GM20431 (cell line): ENCODE results near the gene SGPP2.

ENCODE experiments used
- in situ Hi-C: fragments of 300-500 bp; cut with MseI, MboI; formaldehyde crosslinking; loops from one replicate; pipeline ENCODE4 v1.15.0; 2020; ENCODE audit warnings: low sequenced_read_pairs; ENCODE audit not compliant: unreplicated experiment

The SGPP2 gene

DNA sequence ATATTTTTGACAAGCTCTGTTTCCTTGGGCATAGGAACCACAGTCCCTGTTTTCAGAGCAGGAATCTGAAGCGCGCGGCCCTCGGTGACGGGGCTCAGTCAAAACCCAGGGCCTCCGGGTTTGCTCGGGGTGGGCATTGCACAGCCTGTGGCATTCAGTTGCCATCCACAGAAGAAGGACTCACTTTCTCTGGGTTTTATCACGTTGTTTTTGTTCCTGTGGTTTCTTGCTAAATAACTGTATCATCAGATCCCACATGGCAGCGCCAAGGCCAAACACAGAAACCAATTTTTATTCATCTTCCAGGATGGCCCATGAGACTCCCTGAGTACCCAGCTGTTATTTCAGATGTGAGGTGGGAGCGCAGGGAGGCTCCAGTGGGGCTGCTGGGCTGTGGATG lies 35.6 kb downstream of the SGPP2 start:
- in situ Hi-C loops = no loop called here

DNA sequence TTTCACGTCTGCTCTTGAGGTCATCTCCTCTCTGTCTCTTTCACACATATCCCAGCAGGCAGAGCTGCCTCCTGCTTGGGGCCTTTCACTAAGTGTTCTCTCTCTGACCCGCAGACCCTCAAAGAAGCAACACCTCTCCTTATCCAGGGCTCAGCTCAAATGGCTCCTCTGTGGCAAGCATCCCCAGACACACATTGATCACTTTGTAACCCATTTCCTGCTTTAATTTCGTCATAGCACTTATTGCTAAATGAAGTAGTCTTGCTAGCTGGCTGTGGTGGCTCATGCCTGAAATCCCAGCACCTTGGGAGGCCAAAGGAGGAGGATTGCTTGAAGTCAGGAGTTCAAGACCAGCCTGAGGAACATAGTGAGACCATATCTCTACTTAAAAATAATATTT lies 41.4 kb downstream of the SGPP2 start:
- in situ Hi-C loops = no loop called here

DNA sequence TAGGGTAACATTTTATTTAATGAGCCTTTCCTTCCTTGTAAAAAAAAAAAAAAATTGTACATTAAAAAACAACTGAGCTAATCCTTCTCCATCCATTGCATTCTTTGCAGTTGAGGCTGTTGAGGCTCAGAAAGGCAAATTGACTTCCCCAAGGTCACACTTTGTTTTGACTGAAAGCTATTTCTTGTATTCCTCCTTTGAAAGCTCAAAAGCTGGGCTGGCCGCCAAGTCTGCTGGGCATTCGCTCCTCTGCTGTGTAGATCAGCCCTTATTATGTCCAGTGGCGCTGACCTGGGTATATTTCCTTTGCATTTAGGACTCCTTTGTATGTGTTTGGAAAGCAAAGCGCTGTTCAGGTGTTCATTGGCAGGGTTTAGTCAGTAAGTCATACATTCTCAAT lies 44.0 kb downstream of the SGPP2 start:
- in situ Hi-C loops = no loop called here

- in situ Hi-C loops = no loop called here
These were observed 46.6 kb downstream of the SGPP2 start for GRCh38 chr2:222470802-222471468.

- in situ Hi-C loops = no loop called here
These were observed 53.7 kb downstream of the SGPP2 start for GRCh38 chr2:222477962-222478608.

DNA sequence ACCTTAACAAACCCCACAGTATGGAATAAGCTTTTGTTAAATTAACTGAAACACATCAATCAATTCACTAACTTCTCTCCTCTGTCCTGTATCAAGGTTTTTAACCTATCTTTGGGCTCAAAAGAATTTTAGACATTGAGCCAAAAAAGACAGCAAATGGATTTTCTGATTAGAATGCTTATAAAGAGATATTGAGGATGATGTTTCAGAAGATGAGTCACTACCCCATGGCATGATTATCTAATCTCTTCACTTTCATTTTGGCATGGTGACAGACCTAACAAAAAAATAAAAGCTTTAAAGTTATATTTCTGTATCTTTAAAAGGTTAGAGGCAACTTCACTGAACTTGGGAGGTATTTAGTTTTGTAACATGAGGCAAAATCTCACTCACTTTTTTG lies 55.5 kb downstream of the SGPP2 start:
- in situ Hi-C loops = no loop called here

- in situ Hi-C loops = no loop called here
These were observed 56.2 kb downstream of the SGPP2 start for GRCh38 chr2:222480497-222480896.

- in situ Hi-C loops = no loop called here
These were observed 57.6 kb downstream of the SGPP2 start for GRCh38 chr2:222481941-222482340.

DNA sequence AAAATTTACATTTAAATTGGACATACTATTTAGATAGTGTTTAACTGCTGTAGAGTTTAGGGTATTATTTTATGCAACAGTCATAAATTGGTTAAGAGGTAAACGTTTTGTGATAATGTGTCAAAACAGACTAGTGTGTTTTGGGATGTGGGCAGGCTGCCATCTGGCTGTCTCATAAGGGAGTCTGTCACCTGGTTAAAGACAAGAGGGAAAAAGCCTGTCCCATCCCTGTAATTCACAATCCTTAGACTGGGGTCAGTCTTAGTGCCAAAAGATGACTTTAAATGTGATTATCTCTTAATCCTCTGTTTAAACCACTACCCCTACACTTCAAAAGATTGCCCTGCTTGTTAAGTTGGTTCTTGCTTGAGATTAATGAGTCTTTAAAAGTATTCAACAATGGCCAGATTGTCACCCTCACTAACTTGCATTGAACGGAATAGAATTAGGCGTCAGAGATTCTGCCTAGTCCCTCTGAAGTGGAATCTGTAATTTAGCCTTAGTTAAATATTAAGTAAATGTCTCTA lies 59.2 kb downstream of the SGPP2 start:
- in situ Hi-C loops = no loop called here

DNA sequence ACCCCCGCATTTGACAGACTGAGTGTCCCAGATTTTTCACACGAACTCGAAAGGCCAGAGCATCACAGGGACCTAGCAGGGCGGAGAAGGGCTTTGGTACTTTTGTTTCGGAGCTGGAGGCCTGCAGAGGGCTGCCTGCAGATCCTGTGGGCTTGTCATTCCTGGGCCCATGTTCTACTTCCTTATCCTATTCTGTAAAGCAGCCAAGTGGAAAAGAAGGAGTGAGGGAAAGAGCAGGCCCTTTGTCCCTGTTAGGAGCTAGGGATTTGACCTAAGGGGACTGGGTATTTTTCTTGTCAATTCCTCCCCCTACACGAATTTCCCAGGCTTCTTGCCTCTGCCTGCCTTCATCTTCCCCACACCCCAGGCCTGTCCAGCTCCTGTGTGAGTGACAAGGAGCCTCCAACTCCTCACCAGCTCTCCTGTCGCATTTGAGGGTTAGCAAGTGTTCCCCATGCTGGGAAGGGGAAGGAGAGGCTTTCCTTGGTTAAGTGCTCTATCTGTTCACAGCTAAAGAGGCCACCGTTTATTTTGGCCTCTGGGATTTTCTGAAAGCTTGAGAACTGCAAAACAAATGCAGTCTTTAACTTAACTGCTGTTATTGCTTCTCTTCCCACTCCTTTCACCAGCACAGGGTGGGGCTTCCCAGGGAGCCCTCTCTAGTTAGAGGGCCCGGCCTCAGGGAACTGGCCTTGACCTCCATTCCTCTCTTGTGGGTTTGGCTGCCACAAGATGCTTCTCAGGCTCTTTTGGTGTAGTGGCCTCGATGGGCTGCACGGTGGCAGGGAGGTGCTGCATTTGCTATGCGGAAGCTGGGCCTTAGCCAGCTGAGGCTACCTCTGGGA lies 61.2 kb downstream of the SGPP2 start:
- in situ Hi-C loops = no loop called here

DNA sequence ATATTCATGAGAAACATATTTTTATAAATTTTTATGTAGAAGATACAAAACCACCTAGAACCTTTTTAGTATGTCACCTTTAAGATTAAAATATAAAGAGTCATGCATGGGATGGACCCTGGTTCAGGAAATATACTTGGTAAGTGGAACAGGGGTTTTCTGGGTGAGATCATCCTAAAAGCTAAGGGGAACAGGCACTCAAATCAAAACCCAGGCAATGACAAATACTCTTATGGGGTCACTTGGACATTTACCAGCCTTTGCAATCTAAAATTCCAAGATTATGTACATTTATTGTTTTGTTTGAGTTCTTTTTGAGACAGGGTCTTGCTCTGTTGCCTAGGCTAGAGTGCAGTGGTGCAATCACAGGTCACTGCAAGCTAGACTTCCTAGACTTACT lies 65.8 kb downstream of the SGPP2 start:
- in situ Hi-C loops = no loop called here

DNA sequence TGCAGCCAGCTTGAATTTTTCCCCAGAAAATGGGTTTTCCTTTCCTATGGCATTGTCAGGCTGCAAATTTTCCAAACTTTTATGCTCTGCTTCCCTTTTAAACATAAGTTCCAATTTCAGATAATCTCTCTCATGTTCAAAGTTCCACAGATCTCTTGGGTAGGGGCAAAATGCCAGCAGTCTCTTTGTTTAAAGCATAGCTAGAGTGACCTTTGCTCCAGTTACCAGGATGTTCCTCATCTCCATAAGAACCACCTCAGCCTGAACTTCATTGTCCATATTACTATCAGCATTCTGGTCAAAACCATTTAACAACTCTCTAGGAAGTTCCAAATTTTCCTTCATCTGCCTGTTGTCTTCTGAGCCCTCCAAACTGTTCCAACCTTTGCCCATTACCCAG lies 68.3 kb downstream of the SGPP2 start:
- in situ Hi-C loops = no loop called here

- in situ Hi-C loops = no loop called here
These were observed 69.9 kb downstream of the SGPP2 start for GRCh38 chr2:222494104-222494739.

GRCh38 chr2:222495388-222495787 lies 71.0 kb downstream of the SGPP2 start:
- in situ Hi-C loops = no loop called here

- in situ Hi-C loops = no loop called here
These were observed 74.9 kb downstream of the SGPP2 start for GRCh38 chr2:222499226-222499625.

DNA sequence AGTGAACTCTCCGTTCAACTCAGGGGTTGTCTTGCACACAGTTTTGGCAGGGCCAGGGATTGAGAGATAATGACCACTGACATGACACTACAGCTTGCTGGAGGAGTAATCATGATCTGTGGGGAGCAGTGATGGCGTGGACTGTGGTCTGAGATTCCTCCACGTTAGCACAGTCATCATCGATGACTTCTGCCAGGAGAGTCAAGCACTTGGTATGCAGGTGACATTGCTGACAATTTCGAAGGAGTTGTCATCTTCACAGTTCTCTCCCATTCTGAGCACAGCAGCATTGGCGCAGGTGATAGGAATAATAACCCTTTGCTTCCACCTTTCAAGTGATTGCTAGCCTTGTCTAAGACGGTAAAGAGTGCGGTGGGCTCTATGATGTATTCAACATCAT lies 79.8 kb downstream of the SGPP2 start:
- in situ Hi-C loops = no loop called here

DNA sequence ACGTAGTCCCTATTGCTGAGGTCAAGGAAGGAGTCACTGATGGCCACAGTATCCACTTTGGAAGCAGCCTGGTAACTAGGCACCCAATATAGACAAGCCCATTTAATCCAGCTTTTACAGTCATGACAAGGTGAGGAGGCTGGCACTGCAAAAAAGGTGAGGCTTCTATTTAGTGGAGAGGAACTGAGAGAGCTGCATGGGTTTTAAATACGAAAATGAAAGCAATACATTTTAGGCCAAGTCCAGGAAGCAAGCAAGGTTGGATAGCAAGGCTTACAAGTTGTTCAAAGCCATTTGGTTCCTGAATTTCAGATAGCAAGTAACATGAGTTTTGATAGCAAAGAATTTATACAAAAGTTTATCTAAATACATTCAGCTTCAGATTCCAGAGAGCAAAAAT lies 80.4 kb downstream of the SGPP2 start:
- in situ Hi-C loops = no loop called here

GRCh38 chr2:222506230-222506935 lies 82.0 kb downstream of the SGPP2 start:
- in situ Hi-C loops = no loop called here

DNA sequence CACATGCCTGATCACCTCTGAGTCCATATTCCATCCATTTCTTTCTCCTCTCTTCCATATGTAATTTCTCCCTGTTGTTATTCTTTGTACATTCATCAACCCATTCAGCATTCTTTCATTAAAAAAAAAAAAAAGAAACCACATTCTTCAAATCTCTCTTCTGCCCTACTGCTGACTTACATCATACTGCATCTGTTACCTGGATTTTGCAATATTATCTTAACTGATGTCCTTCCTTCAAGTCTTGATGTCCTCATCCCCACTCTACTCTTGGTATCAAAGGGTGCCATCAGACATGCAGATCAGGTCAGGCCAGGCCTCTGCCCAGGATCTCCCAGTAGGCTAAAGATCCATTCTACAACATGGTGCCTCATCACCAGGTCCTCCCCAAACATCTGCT lies 90.6 kb downstream of the SGPP2 start:
- in situ Hi-C loops = no loop called here
